Measurements from ENCODE around the gene ZNF385C.
A peak's percentile ranks its signal among the peaks of the same experiment; 100 is the strongest.
"Not testable (repeated sequence)": the region's sequence is repeated elsewhere in the genome, so short reads cannot be mapped to it uniquely, and the experiment has no call there.

ZNF385C gene, protein sequence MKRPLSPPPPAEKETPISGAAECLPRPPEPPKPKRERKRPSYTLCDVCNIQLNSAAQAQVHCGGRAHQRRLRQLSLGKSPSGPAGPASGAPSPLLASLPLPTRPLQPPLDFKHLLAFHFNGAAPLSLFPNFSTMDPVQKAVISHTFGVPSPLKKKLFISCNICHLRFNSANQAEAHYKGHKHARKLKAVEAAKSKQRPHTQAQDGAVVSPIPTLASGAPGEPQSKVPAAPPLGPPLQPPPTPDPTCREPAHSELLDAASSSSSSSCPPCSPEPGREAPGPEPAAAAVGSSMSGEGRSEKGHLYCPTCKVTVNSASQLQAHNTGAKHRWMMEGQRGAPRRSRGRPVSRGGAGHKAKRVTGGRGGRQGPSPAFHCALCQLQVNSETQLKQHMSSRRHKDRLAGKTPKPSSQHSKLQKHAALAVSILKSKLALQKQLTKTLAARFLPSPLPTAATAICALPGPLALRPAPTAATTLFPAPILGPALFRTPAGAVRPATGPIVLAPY

DNA sequence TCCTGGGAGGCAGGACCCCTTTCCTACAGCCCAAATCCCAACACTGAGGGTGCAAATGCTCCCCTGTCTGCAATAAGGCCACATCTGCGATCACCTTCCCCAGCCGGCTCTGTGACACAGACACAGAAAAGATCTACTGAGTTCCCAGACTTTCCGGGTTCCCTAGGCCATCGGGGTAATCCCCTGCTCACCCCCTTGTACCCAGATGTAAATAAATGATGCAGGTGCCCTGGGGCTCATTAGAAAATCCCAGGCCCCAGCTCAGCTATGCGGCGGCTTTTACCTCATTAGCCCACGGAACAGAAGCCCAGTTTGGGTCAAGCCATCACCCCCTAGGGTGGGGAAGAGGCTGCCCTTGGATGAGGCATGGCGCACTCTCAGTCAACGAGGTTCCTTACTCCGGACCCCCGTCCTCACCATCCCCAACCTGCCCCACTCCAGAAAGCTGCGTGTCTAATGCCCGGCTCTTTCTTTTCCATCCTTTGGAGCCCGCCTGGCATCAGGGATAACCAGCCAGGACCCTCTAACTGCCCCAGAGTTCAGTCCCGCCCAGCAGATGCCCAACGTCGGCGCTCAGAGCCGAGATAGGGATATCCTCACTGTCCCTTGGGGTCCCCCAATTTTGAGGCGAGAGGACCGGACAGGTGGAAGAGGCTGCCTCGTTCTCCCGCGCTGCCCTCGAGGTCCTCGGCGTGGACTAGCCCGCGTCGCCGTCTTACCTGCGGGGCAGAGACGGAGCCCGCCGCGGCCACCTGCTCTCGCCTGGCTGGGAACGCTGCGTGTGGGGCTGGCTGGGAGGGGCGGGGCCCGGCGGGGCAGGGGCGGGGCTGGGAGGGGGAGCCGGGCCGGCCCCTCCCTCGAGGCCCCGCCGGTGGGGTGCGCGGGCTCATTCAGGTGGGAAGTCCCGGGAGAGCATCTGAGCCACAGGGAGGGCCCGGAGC lies at the start of gene ZNF385C:
TSS of gene ZNF385C (minus strand) at position 783 of the 941 bp plus-strand sequence. CDS start 35,417 bp downstream, outside the sequence.
- Histone ChIP-seq H3K4me2 (peak within 1 kb of the TSS; percentile 78), H3K9me3 (no peaks in the 10 kb centered on the region), H3K4me3 (0 out of 2 replicates have a peak within 1 kb of the TSS, but pooled peaks have one; percentile 29), H3K36me3 (no peaks in the 10 kb centered on the region), H4K20me1 (no peaks in the 10 kb centered on the region), H3K4me1 (peaks cover 43% of the 10 kb centered on the region), H3K27me3 (peaks cover 18% of the 10 kb centered on the region), H3K27ac (no peak within 1 kb of the TSS), H3K9ac (no peak within 1 kb of the TSS)
- no peak for TF ChIP-seq Cebpa-rat (IDR thresholded peaks at IDR 0.05)

DNA sequence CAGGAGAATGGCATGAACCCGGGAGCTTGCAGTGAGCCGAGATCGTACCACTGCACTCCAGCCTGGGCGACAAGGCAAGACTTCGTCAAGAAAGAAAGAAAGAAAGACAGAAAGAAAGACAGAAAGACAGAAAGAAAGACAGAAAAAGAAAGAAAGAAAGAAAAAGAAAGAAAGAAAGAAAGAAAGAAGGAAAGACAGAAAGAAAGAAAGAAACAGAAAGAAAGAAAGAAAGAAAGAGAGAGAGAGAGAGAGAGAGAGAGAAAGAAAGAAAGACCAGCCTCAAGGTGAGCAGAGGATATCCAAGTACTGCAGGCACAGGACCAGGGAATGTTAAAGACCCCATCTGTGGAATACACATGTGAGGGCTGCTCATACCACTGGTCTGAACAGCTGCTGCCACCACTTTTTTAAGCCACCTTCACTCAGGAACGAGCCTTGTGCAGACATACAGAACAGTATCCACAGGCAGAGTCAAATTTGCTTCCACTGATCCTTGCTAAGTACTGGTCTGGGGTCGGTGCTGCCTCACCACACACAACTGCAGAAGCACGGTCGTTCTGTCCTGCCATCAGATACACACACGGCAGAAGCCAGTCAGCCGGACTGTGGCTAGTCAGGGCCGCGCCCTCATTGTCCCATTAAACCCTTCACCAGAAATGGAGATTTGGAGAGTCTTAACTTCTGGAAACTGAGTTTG lies 48.8 kb upstream of the ZNF385C start:
- no peak for TF ChIP-seq Cebpa-rat (IDR thresholded peaks at IDR 0.05)
- H3K9me3 ChIP-seq: no peaks in the 10 kb centered on the region
- H3K4me1 ChIP-seq: peaks cover 26% of the 10 kb centered on the region
- H3K9ac ChIP-seq: no peak overlapping the region
- H3K27ac ChIP-seq: no peak overlapping the region
- peaks cover 93% of the 10 kb centered on the region for H3K36me3 ChIP-seq
- no peak overlapping the region for H3K4me3 ChIP-seq
- no peak overlapping the region for H3K4me2 ChIP-seq
- peaks cover 100% of the 10 kb centered on the region for H4K20me1 ChIP-seq
- H3K27me3 ChIP-seq: no peaks in the 10 kb centered on the region

DNA sequence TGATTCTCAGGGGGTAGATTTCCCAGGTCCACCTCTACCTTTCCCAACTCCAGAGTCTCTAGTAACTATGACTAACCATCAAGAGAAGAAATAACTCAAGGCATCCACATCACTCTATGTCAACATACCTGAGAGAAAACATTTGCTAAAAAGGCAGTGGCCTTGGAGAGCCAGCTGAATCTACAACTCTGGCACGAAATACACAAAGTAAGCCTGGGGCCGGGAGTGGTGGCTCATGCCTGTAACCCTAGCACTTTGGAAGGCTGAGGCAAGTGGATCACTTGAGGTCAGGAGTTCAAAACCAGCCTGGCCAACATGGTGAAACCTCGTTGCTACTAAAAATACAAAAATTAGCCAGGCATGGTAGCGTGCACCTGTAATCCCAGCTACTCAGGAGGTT lies 44.9 kb upstream of the ZNF385C start:
- peaks cover 38% of the 10 kb centered on the region for H3K4me1 ChIP-seq
- peaks cover 99% of the 10 kb centered on the region for H4K20me1 ChIP-seq
- 0 out of 2 replicates have a peak overlapping the region, but pooled peaks have one; percentile 4 for H3K27ac ChIP-seq
- H3K4me2 ChIP-seq: peak overlapping the region; percentile 44
- H3K36me3 ChIP-seq: peaks cover 93% of the 10 kb centered on the region
- H3K4me3 ChIP-seq, H3K27me3 ChIP-seq, H3K9me3 ChIP-seq: not testable (repeated sequence)
- H3K9ac ChIP-seq: 0 out of 2 replicates have a peak overlapping the region, but pooled peaks have one; percentile 40

DNA sequence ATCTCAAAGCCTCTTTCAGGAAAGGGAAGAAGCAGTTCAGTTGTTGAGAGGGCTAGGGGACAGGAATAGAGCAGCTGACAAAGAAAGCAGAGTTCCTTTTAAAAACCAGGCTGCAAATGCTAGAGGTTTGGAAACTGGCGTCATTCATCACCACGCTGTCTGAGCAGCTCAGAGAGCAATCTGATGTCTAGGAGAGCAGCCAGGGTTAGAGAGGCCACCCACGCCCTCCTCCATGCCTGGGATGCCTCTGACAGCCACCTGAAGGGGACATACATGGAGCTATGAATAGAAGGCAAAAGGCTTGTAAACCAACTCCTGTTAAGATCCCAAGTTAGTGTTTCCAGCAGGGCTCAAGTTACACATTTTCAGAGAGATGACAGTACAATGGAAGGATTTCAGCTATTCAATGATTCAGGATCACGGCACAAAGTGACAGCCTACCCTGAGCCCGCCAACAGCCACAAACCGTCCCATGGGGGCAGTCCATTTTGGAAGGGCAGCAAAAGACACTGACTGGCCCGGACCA lies 44.2 kb upstream of the ZNF385C start:
- Histone ChIP-seq H3K4me1 (peaks cover 38% of the 10 kb centered on the region), H3K4me3 (no peak overlapping the region), H3K27me3 (no peaks in the 10 kb centered on the region), H3K36me3 (peaks cover 93% of the 10 kb centered on the region), H3K9me3 (no peaks in the 10 kb centered on the region), H3K9ac (peak overlapping the region; percentile 40; the same call in 1 of the 2 replicates), H3K27ac (peak overlapping the region; percentile 4; the same call in 1 of the 2 replicates), H4K20me1 (peaks cover 99% of the 10 kb centered on the region), H3K4me2 (peak overlapping the region; percentile 44)
- no peak for TF ChIP-seq Cebpa-rat (IDR thresholded peaks at IDR 0.05)

DNA sequence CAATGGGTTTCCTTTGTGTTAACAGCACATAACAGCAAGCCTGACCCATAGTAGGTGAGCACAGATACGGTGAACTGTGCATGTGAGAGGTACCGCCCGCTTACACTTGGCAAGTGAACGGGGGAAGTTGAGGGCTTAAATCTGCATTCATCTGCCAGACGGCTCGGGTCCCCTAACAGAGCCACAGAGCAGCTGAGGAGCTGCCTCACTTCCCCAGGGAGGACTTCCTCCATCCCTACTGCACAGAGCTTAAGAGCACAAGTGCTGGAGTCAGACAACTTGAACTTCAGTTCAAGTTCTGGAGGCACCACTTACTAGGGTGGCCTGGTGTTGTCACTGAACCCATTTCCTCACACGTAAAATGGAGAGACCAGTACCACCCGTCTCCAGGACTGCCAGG lies 43.1 kb upstream of the ZNF385C start:
- no peaks in the 10 kb centered on the region for H3K9me3 ChIP-seq
- H3K4me2 ChIP-seq: peak overlapping the region; percentile 44
- H3K9ac ChIP-seq: no peak overlapping the region
- peaks cover 99% of the 10 kb centered on the region for H4K20me1 ChIP-seq
- peaks cover 92% of the 10 kb centered on the region for H3K36me3 ChIP-seq
- H3K4me3 ChIP-seq: no peak overlapping the region
- H3K4me1 ChIP-seq: peaks cover 41% of the 10 kb centered on the region
- no peaks in the 10 kb centered on the region for H3K27me3 ChIP-seq
- TF ChIP-seq Cebpa-rat (IDR thresholded peaks at IDR 0.05): no peak
- H3K27ac ChIP-seq: 0 out of 2 replicates have a peak overlapping the region, but pooled peaks have one; percentile 13

DNA sequence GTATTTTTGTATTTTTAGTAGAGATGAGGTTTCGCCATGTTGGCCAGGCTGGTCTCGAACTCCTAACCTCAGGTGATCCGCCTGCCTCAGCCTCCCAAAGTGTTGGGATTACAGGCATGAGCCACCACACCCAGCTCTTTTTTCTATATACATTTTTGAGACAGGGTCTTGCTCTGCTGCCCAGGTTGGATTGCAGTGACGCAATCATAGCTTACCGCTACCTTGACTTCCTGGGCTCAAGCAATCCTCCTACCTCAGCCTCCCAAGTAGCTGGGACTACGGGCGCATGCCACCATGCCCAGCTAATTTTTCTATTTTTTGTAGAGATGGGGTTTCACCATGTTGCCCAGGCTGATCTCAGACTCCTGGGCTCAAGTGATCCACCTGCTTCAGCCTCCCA lies 42.4 kb upstream of the ZNF385C start:
- H3K4me3 ChIP-seq, H3K9ac ChIP-seq: not testable (repeated sequence)
- H4K20me1 ChIP-seq: peaks cover 99% of the 10 kb centered on the region

DNA sequence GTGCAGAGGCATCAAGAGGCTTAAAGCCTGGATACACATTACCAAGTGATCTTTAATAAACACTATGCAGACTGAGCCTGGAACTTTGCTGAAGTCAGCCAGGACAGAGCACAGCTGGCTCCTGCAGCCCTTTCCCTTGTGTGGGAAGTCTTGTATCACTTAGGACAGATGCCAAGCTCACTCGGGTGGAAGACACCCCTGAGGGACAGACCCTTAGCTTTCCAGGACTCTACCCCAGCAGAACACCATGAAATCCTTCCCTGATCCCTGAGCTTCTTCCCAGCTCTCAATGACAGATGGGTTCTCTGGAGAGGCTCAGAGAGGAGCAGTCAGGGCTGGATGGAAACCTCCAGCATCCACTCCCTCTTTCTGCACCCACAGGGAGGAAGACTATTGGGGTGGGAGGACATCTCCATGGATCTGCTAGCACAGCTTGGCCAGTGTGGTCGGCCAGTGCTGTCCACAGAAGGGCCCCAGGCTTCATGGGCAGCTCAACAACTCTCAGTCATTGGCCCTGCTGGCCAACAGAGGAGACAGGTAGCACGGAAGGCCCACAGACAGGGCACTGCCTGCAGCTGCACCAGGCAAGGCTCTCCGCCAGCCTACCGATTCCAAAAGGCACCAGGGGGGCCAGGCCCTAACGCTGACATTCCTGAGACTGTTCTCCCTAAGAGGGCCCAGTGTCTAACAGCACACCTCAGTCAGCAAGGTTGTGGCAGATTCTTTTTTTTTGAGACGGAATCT lies 40.6 kb upstream of the ZNF385C start:
- H3K27me3 ChIP-seq: no peaks in the 10 kb centered on the region
- TF ChIP-seq Cebpa-rat (IDR thresholded peaks at IDR 0.05): no peak
- H3K4me1 ChIP-seq: peaks cover 65% of the 10 kb centered on the region
- H3K9me3 ChIP-seq: no peaks in the 10 kb centered on the region
- H3K9ac ChIP-seq: no peak overlapping the region
- H3K36me3 ChIP-seq: peaks cover 84% of the 10 kb centered on the region
- H3K27ac ChIP-seq: no peak overlapping the region
- no peak overlapping the region for H3K4me3 ChIP-seq
- peaks cover 99% of the 10 kb centered on the region for H4K20me1 ChIP-seq
- H3K4me2 ChIP-seq: no peak overlapping the region

More for the DNA sequence above, 42.4 kb upstream of the ZNF385C start:
- H3K27ac ChIP-seq: 0 out of 2 replicates have a peak overlapping the region, but pooled peaks have one; percentile 13
- H3K4me1 ChIP-seq: peaks cover 48% of the 10 kb centered on the region
- peaks cover 92% of the 10 kb centered on the region for H3K36me3 ChIP-seq
- not testable (repeated sequence) for H3K4me2 ChIP-seq, H3K27me3 ChIP-seq, H3K9me3 ChIP-seq

DNA sequence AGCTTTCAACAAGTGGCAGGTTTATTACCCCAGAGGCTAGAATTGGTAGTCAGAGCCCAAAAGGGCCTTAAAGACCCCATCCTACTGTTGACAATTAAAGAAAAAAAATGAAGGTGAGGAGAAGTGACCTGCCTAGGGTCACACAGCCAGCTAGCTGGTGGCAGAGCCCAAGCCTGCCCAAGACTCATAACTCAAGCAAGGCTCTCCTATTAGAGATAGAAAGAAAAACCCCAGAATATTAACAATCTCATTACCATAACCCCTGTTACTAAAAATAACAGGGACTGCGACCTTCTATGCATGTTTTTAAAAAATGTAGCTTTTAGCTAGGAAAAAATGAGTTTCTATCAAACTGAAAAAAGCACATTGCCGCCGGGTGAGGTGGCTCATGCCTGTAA lies 38.4 kb upstream of the ZNF385C start:
- Histone ChIP-seq H3K4me3 (no peak overlapping the region), H3K9me3 (no peaks in the 10 kb centered on the region), H3K27me3 (no peaks in the 10 kb centered on the region), H3K27ac (no peak overlapping the region), H3K4me2 (no peak overlapping the region), H3K4me1 (peaks cover 66% of the 10 kb centered on the region), H3K36me3 (peaks cover 64% of the 10 kb centered on the region), H3K9ac (no peak overlapping the region), H4K20me1 (peaks cover 99% of the 10 kb centered on the region)
- no peak for TF ChIP-seq Cebpa-rat (IDR thresholded peaks at IDR 0.05)

Measured in BLaER1 (cell line).